Measurements from ENCODE around the gene NGB. TPM values are rescaled to one million over a fixed set of nuclear protein-coding genes. Genes with fewer than 3 reads are reported as not detected.

NGB gene
- total RNA-seq, 4 donors from 2014 or later, result not detected

Small RNA genes within 50 kb of the gene (small RNA-seq; reads per million reads assigned to genes)
- not detected for gene MIR1260A

Other genes starting within 250 kb of the NGB start
- 10 to 100 TPM; 52.4 to 69.2 (median 60.7) TPM for gene IRF2BPL, start 242.5 kb downstream of the NGB start, total RNA-seq
- gene CIPC, start 172.9 kb downstream of the NGB start, total RNA-seq, result 10 to 100 TPM; 38.1 to 76.7 (median 41.5) TPM
- gene ZDHHC22, start 129.4 kb downstream of the NGB start, total RNA-seq, result not detected
- not detected for gene TMEM63C, start 89.4 kb downstream of the NGB start, total RNA-seq
- gene POMT2, start 49.7 kb upstream of the NGB start, total RNA-seq, result 10 to 100 TPM; 23.9 to 38.7 (median 28.9) TPM
- gene GSTZ1, start 49.8 kb upstream of the NGB start, total RNA-seq, result 10 to 100 TPM in 3 of 4 donors, 1 to 10 TPM in 1; 9.4 to 24.7 (median 14.6) TPM
- 10 to 100 TPM; 11.7 to 14.0 (median 12.4) TPM for gene TMED8, start 105.9 kb upstream of the NGB start, total RNA-seq
- gene SAMD15, start 106.2 kb upstream of the NGB start, total RNA-seq, result 1 to 10 TPM in 3 of 4 donors, not detected in 1; 1.1 to 3.1 (median 1.5) TPM
- 1 to 10 TPM in 1 of 4 donors, not detected in 3; 9.0 TPM for gene NOXRED1, start 152.3 kb upstream of the NGB start, total RNA-seq
- gene VIPAS39, start 186.4 kb upstream of the NGB start, total RNA-seq, result 10 to 100 TPM; 10.5 to 24.0 (median 16.2) TPM
- 100 to 1,000 TPM in 2 of 4 donors, 10 to 100 TPM in 2; 58.5 to 146 (median 102) TPM for gene AHSA1, start 186.9 kb upstream of the NGB start, total RNA-seq
- gene ISM2, start 227.6 kb upstream of the NGB start, total RNA-seq, result under 1 TPM in 1 of 4 donors, not detected in 3; 0.44 TPM